IMR-90 (cell line): ENCODE data around the gene NOS2. TPM values are rescaled to one million over a fixed set of nuclear protein-coding genes. Genes with fewer than 3 reads are reported as not detected.
"Not testable (repeated sequence)": the region's sequence is repeated elsewhere in the genome, so short reads cannot be mapped to it uniquely, and the experiment has no call there.

ENCODE experiments used
- ATAC-seq: fragments of 200-7000 bp; cut with Tn5 transposase; 2 replicates; pipeline ENCODE4 v1.9.1; 2020; ENCODE audit warnings: low read depth, mild to moderate bottlenecking, moderate library complexity
- BruUV-seq: library from RNA; stranded (reverse); fragments of 400-500 nt; replicated peaks from 2 replicates; lab custom pipeline; 2021; lab: Mats Ljungman, UMichigan
- CTCF ChIA-PET: fragments of 300-600 bp; formaldehyde crosslinking; extraction: SDS; loops from one replicate; lab custom pipeline; 2021; ENCODE audit warnings: antibody characterized with exemption; lab: Yijun Ruan, JAX
- POLR2A ChIA-PET: fragments of 300-600 bp; sonication (Branson Sonifier 250); formaldehyde crosslinking; loops from one replicate; lab custom pipeline; 2022; ENCODE audit warnings: antibody characterized with exemption; ENCODE audit not compliant: unreplicated experiment; lab: Charles Lee
- DNase-seq: peaks from one replicate; pipeline ENCODE4 v3.0.0; 2013
- H2AFZ ChIP-seq: replicated peaks from 2 replicates; pipeline ENCODE3; 2013; ENCODE audit warnings: low read length, mild to moderate bottlenecking; ENCODE audit not compliant: poor library complexity
- H2AK5ac ChIP-seq: 2 replicates; pipeline ENCODE4 v1.6.1; 2013; ENCODE audit warnings: low read depth, low read length, inconsistent platforms
- H2AK9ac ChIP-seq: replicated peaks from 2 replicates; pipeline ENCODE3; 2013; ENCODE audit warnings: mild to moderate bottlenecking, low read depth, low read length, moderate library complexity; ENCODE audit not compliant: poor library complexity
- H2BK120ac ChIP-seq: 2 replicates; pipeline ENCODE4 v1.6.1; 2013; ENCODE audit warnings: low read depth, low read length, inconsistent platforms
- H2BK15ac ChIP-seq: 3 replicates; pipeline ENCODE4 v1.6.1; 2013; ENCODE audit warnings: low read depth, low read length, inconsistent platforms
- H2BK20ac ChIP-seq: 2 replicates; pipeline ENCODE4 v1.6.1; 2013; ENCODE audit warnings: low read depth, mild to moderate bottlenecking, inconsistent platforms, low read length, moderate library complexity
- H2BK5ac ChIP-seq: 2 replicates; pipeline ENCODE4 v1.6.1; 2013; ENCODE audit warnings: mild to moderate bottlenecking, low read depth, low read length, inconsistent platforms; ENCODE audit not compliant: poor library complexity, severe bottlenecking
- H3K14ac ChIP-seq: replicated peaks from 2 replicates; pipeline ENCODE4 v1.6.1; 2013; ENCODE audit warnings: low read depth, low read length, inconsistent platforms
- H3K18ac ChIP-seq: 2 replicates; pipeline ENCODE4 v1.6.1; 2013; ENCODE audit warnings: low read depth, low read length, control low read depth
- H3K23ac ChIP-seq: 2 replicates; pipeline ENCODE4 v1.6.1; 2013; ENCODE audit warnings: low read depth, low read length, inconsistent platforms
- H3K27ac ChIP-seq: 2 replicates; pipeline ENCODE4 v1.5.1; 2013; ENCODE audit warnings: mild to moderate bottlenecking, control low read depth, low read length; ENCODE audit not compliant: insufficient read depth
- H3K27me3 ChIP-seq: 2 replicates; pipeline ENCODE4 v1.6.1; 2013; ENCODE audit warnings: low read length; ENCODE audit not compliant: control insufficient read depth, insufficient read depth
- H3K36me3 ChIP-seq: 2 replicates; pipeline ENCODE4 v1.6.1; 2013; ENCODE audit warnings: low read length, mixed read lengths; ENCODE audit not compliant: control insufficient read depth, insufficient read depth
- H3K4ac ChIP-seq: 2 replicates; pipeline ENCODE4 v1.6.1; 2013; ENCODE audit warnings: low read depth, low read length, inconsistent platforms
- H3K4me1 ChIP-seq: 2 replicates; pipeline ENCODE4 v1.6.1; 2013; ENCODE audit warnings: low read length, mixed read lengths; ENCODE audit not compliant: control insufficient read depth, insufficient read depth
- H3K4me2 ChIP-seq: 2 replicates; pipeline ENCODE4 v1.6.1; 2013; ENCODE audit warnings: low read depth, mild to moderate bottlenecking, control low read depth, low read length, moderate library complexity
- H3K4me3 ChIP-seq: 2 replicates; pipeline ENCODE4 v1.5.1; 2013; ENCODE audit warnings: low read depth, mild to moderate bottlenecking, control low read depth, low read length, moderate library complexity; ENCODE audit not compliant: insufficient read depth
- H3K56ac ChIP-seq: 2 replicates; pipeline ENCODE4 v1.6.1; 2013; ENCODE audit warnings: low read length, inconsistent platforms; ENCODE audit not compliant: insufficient read depth; ENCODE audit errors: extremely low read depth
- H3K79me1 ChIP-seq, 2 experiments: 2 replicates each; pipeline ENCODE4 v1.6.1; 2013; ENCODE audit warnings: low read length in 2 of 2, inconsistent platforms in 1 of 2, low read depth in 1 of 2
- H3K9ac ChIP-seq: 2 replicates; pipeline ENCODE4 v1.6.1; 2013; ENCODE audit warnings: low read depth, low read length, control low read depth
- H3K9me1 ChIP-seq: 2 replicates; pipeline ENCODE4 v1.6.1; 2013; ENCODE audit warnings: low read length, inconsistent platforms; ENCODE audit not compliant: insufficient read depth
- H3K9me3 ChIP-seq: 2 replicates; pipeline ENCODE4 v1.6.1; 2013; ENCODE audit warnings: low read length; ENCODE audit not compliant: control insufficient read depth, insufficient read depth
- H4K20me1 ChIP-seq: 2 replicates; pipeline ENCODE4 v1.6.1; 2013; ENCODE audit warnings: low read length, inconsistent platforms; ENCODE audit not compliant: insufficient read depth
- H4K5ac ChIP-seq: 2 replicates; pipeline ENCODE4 v1.6.1; 2013; ENCODE audit warnings: mild to moderate bottlenecking, low read depth, low read length, control low read depth
- H4K8ac ChIP-seq, 2 experiments: 2 replicates each; pipeline ENCODE4 v1.6.1; 2013; ENCODE audit warnings: low read depth in 2 of 2, low read length in 2 of 2, control low read depth in 1 of 2, inconsistent platforms in 1 of 2
- H4K91ac ChIP-seq: 2 replicates; pipeline ENCODE4 v1.6.1; 2013; ENCODE audit warnings: low read depth, low read length, inconsistent platforms; ENCODE audit not compliant: insufficient read depth
- BHLHE40 ChIP-seq: fragments of 150-350 bp; IDR thresholded peaks from 2 replicates; pipeline ENCODE4 v1.6.1; 2016; ENCODE audit warnings: mild to moderate bottlenecking, low read depth, low read length
- CEBPB ChIP-seq: IDR thresholded peaks from 2 replicates; pipeline ENCODE4 v1.6.1; 2012; ENCODE audit warnings: low read depth, low read length, improper control_type of control experiment
- MAFK ChIP-seq: IDR thresholded peaks from 2 replicates; pipeline ENCODE4 v1.6.1; 2012; ENCODE audit warnings: low read depth, low read length, improper control_type of control experiment
- WGBS, 2 experiments: methylation state at CpG; one replicate each; pipeline versions ENCODE4 v1.1.5 to v1.1.7; 2013; ENCODE audit warnings: missing lambda C conversion rate in 2 of 2; ENCODE audit not compliant: insufficient read length in 1 of 2; ENCODE audit errors: extremely low coverage in 2 of 2; 5-methylcytosine and 5-hydroxymethylcytosine counted together
- dilution Hi-C: fragments of 300-500 bp; cut with HindIII; formaldehyde crosslinking; loops from one replicate; pipeline ENCODE4 v1.14.3; 2018; ENCODE audit warnings: low sequenced_read_pairs; ENCODE audit not compliant: unreplicated experiment
- in situ Hi-C: fragments of 300-500 bp; cut with MboI; formaldehyde crosslinking; loops from 3 replicates; pipeline ENCODE4 v1.14.3; 2019; ENCODE audit warnings: low sequenced_read_pairs, inconsistent platforms, mixed read lengths
- intact Hi-C: fragments of 100-400 bp; cut with micrococcal nuclease; formaldehyde crosslinking; loops from 2 replicates; pipeline ENCODE4 v1.10.0; 2022
- polyA plus RNA-seq, 3 experiments: library from polyadenylated mRNA; depleted of rRNA; stranded (reverse); fragments of >200 nt; gene quantifications; 2 replicates each; pipeline ENCODE4 v1.2.3, GENCODE V29; 2012; ENCODE audit warnings: low replicate concordance in 1 of 3
- total RNA-seq: library from RNA; depleted of rRNA; stranded (reverse); fragments of >200 nt; gene quantifications from 2 replicates; pipeline ENCODE4 v1.2.3, GENCODE V29; 2012

NOS2 gene
- total and polyA plus RNA-seq, 2 of the 4 experiments (the other 2 are of a cell fraction): under 0.01 TPM; not detected in 1

GRCh38 chr17:27741361-27741861 lies 58.9 kb downstream of the NOS2 start:
- DNase-seq (peak; percentile 10), ATAC-seq (peak; percentile 57)
- no peak overlapping the region for H4K5ac ChIP-seq
- H2AK9ac ChIP-seq: no peak overlapping the region
- peaks cover 1% of the 10 kb centered on the region for H3K27me3 ChIP-seq
- intact Hi-C loops (no loop called here), dilution Hi-C loops (no loop called here), in situ Hi-C loops (no loop called here)
- no peaks in the 10 kb centered on the region for H4K20me1 ChIP-seq
- H2AFZ ChIP-seq: no peak overlapping the region
- no peak overlapping the region for H3K4me3 ChIP-seq
- H4K8ac ChIP-seq: no peak overlapping the region
- TF ChIP-seq BHLHE40 (no peak), MAFK (no peak), CEBPB (no peak)
- no peak overlapping the region for H3K4me2 ChIP-seq
- H3K79me1 ChIP-seq: no peaks in the 10 kb centered on the region
- CTCF ChIA-PET: no interaction called here
- no peak overlapping the region for H3K14ac ChIP-seq
- no peaks in the 10 kb centered on the region for H3K9me1 ChIP-seq
- no peaks in the 10 kb centered on the region for H3K4me1 ChIP-seq
- no peak overlapping the region for H3K18ac ChIP-seq
- no peak overlapping the region for H3K4ac ChIP-seq
- H3K36me3 ChIP-seq: no peaks in the 10 kb centered on the region
- no CpG with 5 or more reads among the region's 9 CpGs for WGBS, 2 experiments
- no peak overlapping the region for H4K91ac ChIP-seq
- H2BK15ac ChIP-seq: no peak overlapping the region
- BruUV-seq: no TSS peak
- H2AK5ac ChIP-seq: no peak overlapping the region
- no peak overlapping the region for H3K27ac ChIP-seq
- H3K23ac ChIP-seq: no peak overlapping the region
- POLR2A ChIA-PET: no interaction called here
- no peak overlapping the region for H2BK120ac ChIP-seq
- no peak overlapping the region for H3K56ac ChIP-seq
- no peak overlapping the region for H2BK20ac ChIP-seq
- H2BK5ac ChIP-seq: no peak overlapping the region
- no peak overlapping the region for H3K9ac ChIP-seq
- no peaks in the 10 kb centered on the region for H3K9me3 ChIP-seq

GRCh38 chr17:27740541-27740940 lies 59.8 kb downstream of the NOS2 start:
- H3K4me1 ChIP-seq, H3K14ac ChIP-seq, H3K23ac ChIP-seq, H3K18ac ChIP-seq, H3K79me1 ChIP-seq, H3K27me3 ChIP-seq, H3K9ac ChIP-seq, H2AK5ac ChIP-seq, H4K8ac ChIP-seq, in situ Hi-C loops, H3K4me3 ChIP-seq, H3K4me2 ChIP-seq, H4K20me1 ChIP-seq, CTCF ChIA-PET, H4K5ac ChIP-seq, H2AK9ac ChIP-seq, H3K36me3 ChIP-seq, DNase-seq, H2BK20ac ChIP-seq, H3K9me1 ChIP-seq, H3K27ac ChIP-seq, H2BK120ac ChIP-seq, ATAC-seq, H2BK5ac ChIP-seq, H2AFZ ChIP-seq, BruUV-seq, intact Hi-C loops, H3K4ac ChIP-seq, H2BK15ac ChIP-seq, POLR2A ChIA-PET, H3K9me3 ChIP-seq, dilution Hi-C loops, H4K91ac ChIP-seq, H3K56ac ChIP-seq: not testable (repeated sequence)
- WGBS, 2 experiments: no CpG with 5 or more reads among the region's 5 CpGs
